GM12878 (cell line): ENCODE measurements around the gene DELE1. TPM values are rescaled to one million over a fixed set of nuclear protein-coding genes. Genes with fewer than 3 reads are reported as not detected.
A peak's percentile ranks its signal among the peaks of the same experiment; 100 is the strongest.

Experiments used
- ATAC-seq: fragments of 200-7000 bp; cut with Tn5 transposase; 3 replicates; pipeline ENCODE4 v1.9.1; 2020; ENCODE audit warnings: mild to moderate bottlenecking, moderate library complexity
- BruUV-seq: library from RNA; stranded (reverse); fragments of 400-500 nt; replicated peaks from 2 replicates; lab custom pipeline; 2021; lab: Mats Ljungman, UMichigan
- CTCF ChIA-PET: fragments of 300-600 bp; sonication (Branson Sonifier 250); formaldehyde crosslinking; extraction: SDS; loops from one replicate; lab custom pipeline; 2021; ENCODE audit warnings: inconsistent platforms; lab: Yijun Ruan, JAX
- POLR2A ChIA-PET: fragments of 350-600 bp; formaldehyde crosslinking; extraction: SDS; loops from one replicate; lab custom pipeline; 2021; ENCODE audit warnings: inconsistent platforms; lab: Charles Lee
- RAD21 ChIA-PET: fragments of 300-600 bp; sonication (Branson Sonifier 250); formaldehyde crosslinking; loops from one replicate; lab custom pipeline; 2023; ENCODE audit warnings: antibody characterized with exemption; ENCODE audit not compliant: unreplicated experiment; lab: Charles Lee
- SMC1A ChIA-PET: fragments of 300-600 bp; sonication (Branson Sonifier 250); formaldehyde crosslinking; loops from one replicate; lab custom pipeline; 2023; ENCODE audit not compliant: unreplicated experiment, uncharacterized antibody; lab: Charles Lee
- DNase-seq: peaks from one replicate; pipeline ENCODE4 v3.0.0-alpha.2; 2011; ENCODE audit warnings: low read depth, low spot score
- FAIRE-seq: peaks from 3 replicates; lab custom pipeline; 2011; peaks lifted over from hg19 to GRCh38; lab: Jason Lieb, UNC
- H2AFZ ChIP-seq: 2 replicates; pipeline ENCODE4 v1.6.0; 2011; ENCODE audit warnings: low read depth, low read length, control low read depth; ENCODE audit not compliant: control insufficient read depth
- H3K27ac ChIP-seq: 2 replicates; pipeline ENCODE4 v1.5.1; 2011; ENCODE audit warnings: control low read depth; ENCODE audit not compliant: control insufficient read depth, insufficient read depth
- H3K27me3 ChIP-seq, 2 experiments: replicated peaks in 1 of 2; 2 replicates each; pipeline versions ENCODE4 v1.6.0 to v1.6.1; 2011; ENCODE audit warnings: low read length in 1 of 2; ENCODE audit not compliant: control insufficient read depth in 2 of 2, insufficient read depth in 2 of 2
- H3K36me3 ChIP-seq, 2 experiments: 2 replicates each; pipeline ENCODE4 v1.5.1; 2011; ENCODE audit warnings: low read length in 1 of 2; ENCODE audit not compliant: control insufficient read depth in 2 of 2, insufficient read depth in 2 of 2
- H3K4me1 ChIP-seq: 2 replicates; pipeline ENCODE4 v1.6.1; 2011; ENCODE audit warnings: mild to moderate bottlenecking, low read length, moderate library complexity, mixed read lengths; ENCODE audit not compliant: control insufficient read depth, insufficient read depth
- H3K4me2 ChIP-seq: 2 replicates; pipeline ENCODE4 v1.6.0; 2011; ENCODE audit warnings: control low read depth; ENCODE audit not compliant: control insufficient read depth, insufficient read depth
- H3K4me3 ChIP-seq: fragments of 200-600 bp; sonication (generic); 2 replicates; pipeline ENCODE4 v1.5.1; 2016
- H3K79me2 ChIP-seq: 2 replicates; pipeline ENCODE4 v1.6.0; 2011; ENCODE audit warnings: low read length; ENCODE audit not compliant: control insufficient read depth, insufficient read depth
- H3K9ac ChIP-seq: 2 replicates; pipeline ENCODE4 v1.8.0; 2011; ENCODE audit warnings: low read length, control low read depth, mixed read lengths; ENCODE audit not compliant: control insufficient read depth, insufficient read depth
- H3K9me3 ChIP-seq: replicated peaks from 3 replicates; pipeline ENCODE4 v1.5.1; 2011; ENCODE audit warnings: mild to moderate bottlenecking, low read length; ENCODE audit not compliant: control insufficient read depth, insufficient read depth
- H4K20me1 ChIP-seq: 2 replicates; pipeline ENCODE4 v1.6.0; 2011; ENCODE audit not compliant: control insufficient read depth, insufficient read depth
- BACH1 ChIP-seq: fragments of 450-650 bp; IDR thresholded peaks from 2 replicates; pipeline ENCODE4 v1.6.1; 2017; ENCODE audit warnings: mild to moderate bottlenecking, borderline replicate concordance
- WGBS: methylation state at CpG from one replicate; pipeline ENCODE4 v1.1.6; 2016; ENCODE audit warnings: low lambda C conversion rate; ENCODE audit not compliant: insufficient replicate concordance, insufficient coverage; ENCODE audit errors: missing lambda C conversion rate; 5-methylcytosine and 5-hydroxymethylcytosine counted together
- in situ Hi-C: fragments of 300-500 bp; cut with MboI; formaldehyde crosslinking; loops from 9 replicates; pipeline ENCODE4 v1.14.3; 2018; ENCODE audit warnings: mixed read lengths
- intact Hi-C: fragments of 100-400 bp; cut with micrococcal nuclease; formaldehyde crosslinking; loops from one replicate; pipeline ENCODE4 v1.14.2; 2022; ENCODE audit not compliant: unreplicated experiment
- polyA plus RNA-seq, 11 experiments: library from polyadenylated mRNA; depleted of rRNA in 4 of 11; unstranded in 6 of 11; stranded (reverse) in 5 of 11; fragments of >200 nt; fragmentation: Nextera tagmentation in 4 of 11; fragmentation: Illumina TruSeq in 1 of 11; extraction: Ambion mirVana in 4 of 11; extraction: Trizol in 1 of 11; gene quantifications; 1 replicate in 1 of 11; 2 replicates in 10 of 11; pipeline versions ENCODE4 v1.2.1 to v1.2.3, GENCODE V29; 2011 to 2016; ENCODE audit warnings: inconsistent platforms in 2 of 11, missing spikeins in 2 of 11, low read depth in 1 of 11
- total RNA-seq, 4 experiments: library from RNA; depleted of rRNA in 3 of 4; stranded (reverse); fragments of >200 nt in 3 of 4; fragmentation: Illumina TruSeq in 1 of 4; extraction: Trizol in 1 of 4; gene quantifications; 2 replicates each; pipeline versions ENCODE4 v1.2.1 to v1.2.3, GENCODE V29; 2013 to 2021

DELE1 gene
- total and polyA plus RNA-seq, 10 of the 15 experiments (the other 5 are each of a cell fraction or from before 2014, with no cell fraction given) = 18.9 to 71.4 (median 47.6) TPM

GRCh38 chr5:141879941-141880738, 43.5 kb upstream of the DELE1 start:
- intact Hi-C loops = loop anchor here (1.0 to 10.0 kb wide), 5 partner anchors 68 to 265 kb away; no protein-coding TSS in a partner anchor
- Histone ChIP-seq H2AFZ (no peak overlapping the region), H3K4me1 (peaks cover 37% of the 10 kb centered on the region), H3K27me3 (peaks cover 17 to 29% of the 10 kb centered on the region in 2 experiments), H4K20me1 (0 out of 2 replicates have a peak, but pooled peaks cover 3% of the 10 kb centered on the region), H3K4me2 (no peak overlapping the region), H3K27ac (no peak overlapping the region), H3K36me3 (no peaks in the 10 kb centered on the region), H3K9ac (no peak overlapping the region), H3K4me3 (no peak overlapping the region), H3K79me2 (no peaks in the 10 kb centered on the region), H3K9me3 (no peaks in the 10 kb centered on the region)
- TF ChIP-seq BACH1 = no peak
- no TSS peak for BruUV-seq
- ChIA-PET SMC1A (interaction anchor here (0.9 to 4.2 kb wide), 17 partner anchors 10 to 193 kb away, joined by 3 to 39 read pairs (median 5); partner anchors contain the start of gene RNF14), POLR2A (interaction anchor here (0.6 to 1.8 kb wide), 3 partner anchors 43 to 179 kb away, joined by 4 to 7 read pairs (median 4); partner anchors contain the start of gene DELE1), RAD21 (interaction anchor here (0.8 to 5.0 kb wide), 15 partner anchors 10 to 263 kb away, joined by 3 to 67 read pairs (median 6); partner anchors contain the start of gene DELE1), CTCF (interaction anchor here (0.5 to 7.3 kb wide), 41 partner anchors 11 to 819 kb away, joined by 3 to 97 read pairs (median 5); partner anchors contain the start of genes DELE1, HDAC3, RELL2 and RNF14)
- peak; percentile 4 for ATAC-seq
- in situ Hi-C loops = loop anchor here (5.0 kb wide), 1 partner anchor 188 kb away; no protein-coding TSS in a partner anchor
- WGBS = 22% methylated on average over 7 of the region's 7 CpGs
- FAIRE-seq = no peak
- no peak for DNase-seq
